ENCODE results near the gene LSM2. TPM values are rescaled to one million over a fixed set of nuclear protein-coding genes. Genes with fewer than 3 reads are reported as not detected.

LSM2 gene
- total RNA-seq: 10 to 100 TPM; 72.5 to 75.6 TPM

DNA sequence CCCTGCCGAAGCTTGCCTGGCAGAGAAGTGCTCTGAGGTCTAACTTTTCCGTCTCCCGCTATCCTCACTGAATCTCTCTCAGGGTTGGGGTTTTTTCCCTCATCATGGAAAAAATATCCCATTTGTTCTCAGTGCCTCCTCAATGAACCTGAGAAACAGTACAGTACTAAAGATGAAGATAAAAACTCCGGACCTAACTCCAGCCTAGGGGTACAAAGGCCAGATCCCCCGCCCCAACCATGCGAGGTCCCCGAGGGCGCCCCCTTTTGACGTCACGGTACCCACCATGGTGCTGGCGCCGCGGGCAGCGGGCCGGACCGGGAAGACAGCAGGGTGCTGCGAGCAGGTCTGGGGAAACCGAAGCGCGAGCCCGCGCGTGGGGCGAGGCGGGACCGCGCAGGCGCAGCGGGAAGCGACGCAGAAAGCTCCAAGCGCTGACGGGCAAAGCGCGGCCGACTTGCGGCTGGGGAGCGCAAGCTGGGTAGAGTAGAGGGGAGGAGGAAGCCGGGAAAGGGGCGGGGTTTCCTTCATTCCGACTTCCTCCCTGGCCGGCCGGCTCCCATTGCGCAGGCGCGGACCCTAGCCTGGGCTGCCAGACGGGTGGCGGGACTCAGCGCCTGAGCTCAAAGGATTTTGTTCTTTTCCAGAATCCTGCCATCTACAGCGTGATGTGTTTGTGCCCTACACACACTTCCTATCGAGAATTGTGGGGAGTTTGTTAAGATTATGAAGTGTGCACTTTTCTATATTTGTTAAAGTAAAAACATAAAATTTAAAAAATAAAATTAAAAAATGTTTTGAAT, at the start of gene LSM2:
TSS of gene LSM2 (minus strand) at position 497 of the 803 bp plus-strand sequence. CDS start at position 288, 209 bp downstream.

DNA sequence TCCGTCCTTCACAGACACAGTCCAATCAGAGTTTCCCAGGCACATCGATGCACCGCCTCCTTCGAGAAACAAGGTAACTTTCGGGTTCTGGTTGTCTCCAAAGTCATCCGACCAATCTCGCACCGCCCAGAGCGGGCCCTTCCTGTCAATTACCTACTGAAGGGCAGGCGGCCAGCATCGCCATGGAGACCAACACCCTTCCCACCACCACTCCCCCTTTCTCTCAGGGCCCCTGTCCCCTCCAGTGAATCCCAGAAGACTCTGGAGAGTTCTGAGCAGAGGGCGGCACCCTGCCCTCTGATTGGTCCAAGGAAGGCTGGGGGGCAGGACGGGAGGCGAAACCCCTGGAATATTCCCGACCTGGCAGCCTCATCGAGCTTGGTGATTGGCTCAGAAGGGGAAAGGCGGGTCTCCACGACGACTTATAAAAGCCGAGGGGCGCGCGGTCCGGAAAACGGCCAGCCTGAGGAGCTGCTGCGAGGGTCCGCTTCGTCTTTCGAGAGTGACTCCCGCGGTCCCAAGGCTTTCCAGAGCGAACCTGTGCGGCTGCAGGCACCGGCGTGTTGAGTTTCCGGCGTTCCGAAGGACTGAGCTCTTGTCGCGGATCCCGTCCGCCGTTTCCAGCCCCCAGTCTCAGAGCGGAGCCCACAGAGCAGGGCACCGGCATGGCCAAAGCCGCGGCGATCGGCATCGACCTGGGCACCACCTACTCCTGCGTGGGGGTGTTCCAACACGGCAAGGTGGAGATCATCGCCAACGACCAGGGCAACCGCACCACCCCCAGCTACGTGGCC, 20.7 kb upstream of the LSM2 start, which contains the start of gene HSPA1B:
TSS of gene HSPA1B (plus strand) at position 453 of the 794 bp plus-strand sequence. CDS start at position 666, 213 bp downstream.

GRCh38 chr6:31815025-31815838, 8.5 kb upstream of the LSM2 start, which contains the start of the genes HSPA1A and HSPA1L:
Gene HSPA1A, plus strand, starts transcription at chr6:31815543. Its CDS starts 214 bp downstream, at chr6:31815757.
Gene HSPA1L, minus strand, starts transcription at chr6:31815283. Its CDS starts 3,311 bp downstream, at chr6:31811972.

GRCh38 chr6:31795616-31796298, 11.0 kb downstream of the LSM2 start, which contains the start of gene VARS1:
Gene VARS1, minus strand, starts transcription at chr6:31795752. Its CDS starts 535 bp downstream, at chr6:31795217.

DNA sequence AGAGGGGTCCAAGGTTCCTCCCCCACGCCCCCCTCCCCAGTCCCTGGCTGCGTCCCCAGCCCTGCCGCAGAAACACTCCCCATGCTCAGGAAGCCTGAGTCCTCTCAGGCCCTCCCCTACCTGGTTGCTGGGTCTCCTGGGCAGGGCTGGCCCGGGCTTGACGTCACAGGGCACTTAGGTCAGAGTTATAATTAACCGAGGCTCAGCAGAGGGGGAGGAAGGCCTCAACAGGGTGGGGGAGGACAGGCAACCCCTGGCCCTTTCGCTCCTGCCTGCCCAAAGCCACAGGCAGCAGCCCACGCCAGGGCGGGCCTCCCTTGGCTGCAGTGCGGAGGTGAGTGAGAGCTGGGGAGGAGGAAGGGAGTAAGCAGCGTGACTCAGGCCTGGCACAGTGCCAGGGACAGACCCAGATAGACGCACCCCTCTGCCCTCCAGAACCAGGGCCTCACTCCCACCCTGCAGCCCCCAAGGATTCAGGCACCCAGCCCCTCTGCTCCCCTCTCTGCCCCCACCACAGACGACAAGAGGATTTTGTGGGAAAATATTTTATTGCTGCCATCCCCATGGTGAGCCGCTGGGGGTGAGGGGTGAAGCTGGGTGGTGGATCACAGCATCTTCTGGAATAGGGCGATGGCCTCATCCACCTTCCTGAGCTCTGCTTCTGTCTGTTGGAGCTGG, 29.6 kb downstream of the LSM2 start, which contains the start of gene VWA7:
TSS of gene VWA7 (minus strand) at position 340 of the 678 bp plus-strand sequence. CDS start 549 bp downstream, outside the sequence.

GRCh38 chr6:31762356-31762755, 44.4 kb downstream of the LSM2 start, which contains the start of gene SAPCD1:
Gene SAPCD1, plus strand, starts transcription at chr6:31762656. Its CDS starts 399 bp downstream, at chr6:31763055.

Other genes starting within 250 kb of the LSM2 start
- gene LTA, start 234.7 kb downstream of the LSM2 start, total RNA-seq: 10 to 100 TPM; 29.6 TPM
- 10 to 100 TPM; 51.3 to 53.4 TPM for gene TNF, start 231.4 kb downstream of the LSM2 start, total RNA-seq
- gene LTB, start 224.5 kb downstream of the LSM2 start, total RNA-seq: 1,000 to 10,000 TPM; 1,438 to 1,452 TPM
- 10 to 100 TPM; 67.8 to 71.0 TPM for gene LST1, start 220.7 kb downstream of the LSM2 start, total RNA-seq
- 10 to 100 TPM; 27.6 to 28.8 TPM for gene NCR3, start 214.0 kb downstream of the LSM2 start, total RNA-seq
- 10 to 100 TPM; 45.4 to 46.1 TPM for gene AIF1, start 191.7 kb downstream of the LSM2 start, total RNA-seq
- 100 to 1,000 TPM; 210 to 211 TPM for gene PRRC2A, start 186.3 kb downstream of the LSM2 start, total RNA-seq
- gene BAG6, start 154.3 kb downstream of the LSM2 start, total RNA-seq: 100 to 1,000 TPM; 278 to 280 TPM
- gene APOM, start 151.1 kb downstream of the LSM2 start, total RNA-seq: 1 to 10 TPM; 3.8 to 3.9 TPM
- 10 to 100 TPM; 23.6 to 24.2 TPM for gene C6orf47, start 146.2 kb downstream of the LSM2 start, total RNA-seq
- gene GPANK1, start 142.0 kb downstream of the LSM2 start, total RNA-seq: 10 to 100 TPM; 26.4 to 29.1 TPM
- 100 to 1,000 TPM; 181 to 195 TPM for gene CSNK2B, start 140.9 kb downstream of the LSM2 start, total RNA-seq
- 10 to 100 TPM; 20.3 to 23.5 TPM for gene LY6G5B, start 137.0 kb downstream of the LSM2 start, total RNA-seq
- 1 to 10 TPM; 1.8 to 2.2 TPM for gene LY6G5C, start 125.9 kb downstream of the LSM2 start, total RNA-seq
- gene ABHD16A, start 103.6 kb downstream of the LSM2 start, total RNA-seq: 10 to 100 TPM; 50.4 to 54.9 TPM
- not detected for gene LY6G6F, start 100.1 kb downstream of the LSM2 start, total RNA-seq
- gene LY6G6D, start 91.6 kb downstream of the LSM2 start, total RNA-seq: not detected
- not detected for gene LY6G6C, start 85.2 kb downstream of the LSM2 start, total RNA-seq
- under 1 TPM; 0.22 to 0.43 TPM for gene MPIG6B, start 83.6 kb downstream of the LSM2 start, total RNA-seq
- 10 to 100 TPM; 18.1 to 18.9 TPM for gene DDAH2, start 77.7 kb downstream of the LSM2 start, total RNA-seq
- gene CLIC1, start 70.4 kb downstream of the LSM2 start, total RNA-seq: 100 to 1,000 TPM; 534 to 538 TPM
- gene MSH5, start 67.0 kb downstream of the LSM2 start, total RNA-seq: 10 to 100 TPM; 47.4 to 47.7 TPM
- 10 to 100 TPM; 11.3 to 12.0 TPM for gene SAPCD1, start 44.3 kb downstream of the LSM2 start, total RNA-seq
- gene VWA7, start 29.6 kb downstream of the LSM2 start, total RNA-seq: 1 to 10 TPM; 3.8 to 3.9 TPM
- gene VARS1, start 11.2 kb downstream of the LSM2 start, total RNA-seq: 10 to 100 TPM; 74.6 to 79.2 TPM
- 1 to 10 TPM; 3.7 to 3.8 TPM for gene HSPA1L, start 8.3 kb upstream of the LSM2 start, total RNA-seq
- 10 to 100 TPM; 75.8 to 83.8 TPM for gene HSPA1A, start 8.6 kb upstream of the LSM2 start, total RNA-seq
- gene HSPA1B, start 20.8 kb upstream of the LSM2 start, total RNA-seq: 10 to 100 TPM; 35.5 to 35.9 TPM
- gene NEU1, start 55.9 kb upstream of the LSM2 start, total RNA-seq: 10 to 100 TPM; 23.4 to 23.7 TPM
- gene SLC44A4, start 72.0 kb upstream of the LSM2 start, total RNA-seq: not detected
- gene EHMT2, start 90.7 kb upstream of the LSM2 start, total RNA-seq: 10 to 100 TPM; 60.9 to 61.4 TPM
- 1 to 10 TPM; 1.5 to 2.4 TPM for gene ZBTB12, start 95.1 kb upstream of the LSM2 start, total RNA-seq
- gene C2, start 120.8 kb upstream of the LSM2 start, total RNA-seq: under 1 TPM; 0.51 to 0.93 TPM
- not detected for gene CFB, start 139.1 kb upstream of the LSM2 start, total RNA-seq
- gene NELFE, start 152.0 kb upstream of the LSM2 start, total RNA-seq: 10 to 100 TPM; 60.9 to 61.7 TPM
- gene SKIC2, start 152.2 kb upstream of the LSM2 start, total RNA-seq: 10 to 100 TPM; 71.6 to 77.8 TPM
- 10 to 100 TPM; 17.1 to 17.9 TPM for gene DXO, start 165.2 kb upstream of the LSM2 start, total RNA-seq
- 1 to 10 TPM; 4.2 to 6.2 TPM for gene C4A, start 175.1 kb upstream of the LSM2 start, total RNA-seq
- 1 to 10 TPM; 3.4 to 3.5 TPM for gene C4B, start 207.8 kb upstream of the LSM2 start, total RNA-seq
- not detected for gene CYP21A2, start 231.4 kb upstream of the LSM2 start, total RNA-seq